NCI-H345 treated with DMSO at 0.1 percent for 48 hours (cell line): ENCODE results near the gene FBXW10.
"Not testable (repeated sequence)": the region's sequence is repeated elsewhere in the genome, so short reads cannot be mapped to it uniquely, and the experiment has no call there.

Experiments used
- DNase-seq: peaks from one replicate; lab custom pipeline; 2025; ENCODE audit not compliant: unreplicated experiment; lab: John Stamatoyannopoulos, UW

The FBXW10 gene

GRCh38 chr17:18821430-18821829, 77.6 kb downstream of the FBXW10 start:
- not testable (repeated sequence) for DNase-seq

GRCh38 chr17:18827613-18828012, 83.8 kb downstream of the FBXW10 start:
- DNase-seq: not testable (repeated sequence)
